ENCODE data around the gene ZNF778.

DNA sequence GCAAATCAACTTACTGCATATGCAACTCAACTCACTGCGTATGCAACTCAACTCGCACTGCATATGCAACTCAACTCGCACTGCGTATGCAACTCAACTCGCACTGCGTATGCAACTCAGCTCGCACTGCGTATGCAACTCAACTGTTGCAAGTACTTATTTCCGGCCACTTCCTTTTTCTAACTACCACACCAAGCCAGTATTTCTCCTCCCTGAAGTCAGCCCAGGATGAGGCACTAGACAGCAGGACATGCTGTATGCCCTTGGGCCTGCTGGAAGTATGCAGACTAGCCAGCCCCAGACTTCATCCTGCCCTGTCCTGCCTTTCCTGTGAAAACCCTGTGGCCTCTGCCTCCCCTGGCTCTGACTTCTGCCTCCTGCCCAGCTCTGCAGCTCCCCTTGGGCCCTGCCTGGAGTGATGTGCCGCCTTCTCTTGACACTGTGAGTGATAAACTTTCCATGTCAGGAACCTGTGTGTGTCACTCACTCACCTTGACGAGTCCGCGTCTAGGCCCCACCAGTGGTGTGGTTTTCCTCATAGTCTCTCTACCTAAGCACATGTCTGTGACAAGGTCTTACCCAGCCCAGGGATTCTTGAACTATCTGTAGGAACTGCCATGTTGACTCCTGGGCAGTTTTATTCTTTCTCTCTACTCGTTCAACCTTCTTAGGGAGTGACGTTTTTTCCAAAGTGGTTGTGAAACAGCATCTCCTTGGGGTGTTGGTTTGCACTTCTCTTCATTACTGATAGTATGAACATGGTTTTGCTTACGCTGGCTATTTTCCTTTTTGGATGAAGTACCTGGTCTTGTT, 16.4 kb downstream of the ZNF778 start:
- TF ChIP-seq EZH2 (IDR thresholded peaks at IDR 0.05; ENCODE audit: borderline replicate concordance, insufficient read depth, low read depth, low read length, poor library complexity, severe bottlenecking), result no peak
- TF ChIP-seq, protein P1, sequence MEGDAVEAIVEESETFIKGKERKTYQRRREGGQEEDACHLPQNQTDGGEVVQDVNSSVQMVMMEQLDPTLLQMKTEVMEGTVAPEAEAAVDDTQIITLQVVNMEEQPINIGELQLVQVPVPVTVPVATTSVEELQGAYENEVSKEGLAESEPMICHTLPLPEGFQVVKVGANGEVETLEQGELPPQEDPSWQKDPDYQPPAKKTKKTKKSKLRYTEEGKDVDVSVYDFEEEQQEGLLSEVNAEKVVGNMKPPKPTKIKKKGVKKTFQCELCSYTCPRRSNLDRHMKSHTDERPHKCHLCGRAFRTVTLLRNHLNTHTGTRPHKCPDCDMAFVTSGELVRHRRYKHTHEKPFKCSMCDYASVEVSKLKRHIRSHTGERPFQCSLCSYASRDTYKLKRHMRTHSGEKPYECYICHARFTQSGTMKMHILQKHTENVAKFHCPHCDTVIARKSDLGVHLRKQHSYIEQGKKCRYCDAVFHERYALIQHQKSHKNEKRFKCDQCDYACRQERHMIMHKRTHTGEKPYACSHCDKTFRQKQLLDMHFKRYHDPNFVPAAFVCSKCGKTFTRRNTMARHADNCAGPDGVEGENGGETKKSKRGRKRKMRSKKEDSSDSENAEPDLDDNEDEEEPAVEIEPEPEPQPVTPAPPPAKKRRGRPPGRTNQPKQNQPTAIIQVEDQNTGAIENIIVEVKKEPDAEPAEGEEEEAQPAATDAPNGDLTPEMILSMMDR (IDR thresholded peaks at IDR 0.05), result no peak

Measured in B cell (primary cell).